Kasumi-1 (cell line): ENCODE results near the gene PHACTR1.
A peak's percentile ranks its signal among the peaks of the same experiment; 100 is the strongest.

ENCODE experiments used
- DNase-seq, 2 experiments: peaks; one replicate each; lab custom pipeline; 2025; lab: John Stamatoyannopoulos, UW

PHACTR1 gene

GRCh38 chr6:13195803-13196202, 479.2 kb downstream of the PHACTR1 start:
- no peak for DNase-seq

- DNase-seq, result no peak
Observed at GRCh38 chr6:13198168-13198567, 481.6 kb downstream of the PHACTR1 start.

GRCh38 chr6:13201336-13201735, 484.8 kb downstream of the PHACTR1 start:
- no peak for DNase-seq

GRCh38 chr6:13203145-13203544, 486.6 kb downstream of the PHACTR1 start:
- DNase-seq, result no peak

GRCh38 chr6:13205106-13205505, 488.5 kb downstream of the PHACTR1 start:
- no peak for DNase-seq

- no peak for DNase-seq
Observed at GRCh38 chr6:13212096-13212495, 495.5 kb downstream of the PHACTR1 start.

- DNase-seq, result no peak
Observed at GRCh38 chr6:13212538-13212937, 496.0 kb downstream of the PHACTR1 start.

GRCh38 chr6:13215390-13215789, 498.8 kb downstream of the PHACTR1 start:
- no peak for DNase-seq

- DNase-seq, result peak in 1 of 2 experiments; percentile 15
Observed at GRCh38 chr6:13216236-13217014, 499.9 kb downstream of the PHACTR1 start.

- no peak for DNase-seq
Observed at GRCh38 chr6:13217206-13217905, 500.8 kb downstream of the PHACTR1 start.

GRCh38 chr6:13220266-13220665, 503.7 kb downstream of the PHACTR1 start:
- DNase-seq, result no peak

GRCh38 chr6:13222048-13222447, 505.5 kb downstream of the PHACTR1 start:
- DNase-seq, result no peak

GRCh38 chr6:13226071-13226470, 509.5 kb downstream of the PHACTR1 start:
- DNase-seq, result no peak

GRCh38 chr6:13228264-13229204, 512.0 kb downstream of the PHACTR1 start:
- no peak for DNase-seq

- DNase-seq, result no peak
Observed at GRCh38 chr6:13229205-13230085, 512.9 kb downstream of the PHACTR1 start.

GRCh38 chr6:13233106-13233505, 516.5 kb downstream of the PHACTR1 start:
- DNase-seq, result no peak

GRCh38 chr6:13234130-13234529, 517.6 kb downstream of the PHACTR1 start:
- no peak for DNase-seq

GRCh38 chr6:13235339-13235738, 518.8 kb downstream of the PHACTR1 start:
- no peak for DNase-seq

GRCh38 chr6:13237318-13237717, 520.8 kb downstream of the PHACTR1 start:
- DNase-seq, result no peak

GRCh38 chr6:13238017-13238416, 521.5 kb downstream of the PHACTR1 start:
- DNase-seq, result no peak

- DNase-seq, result no peak
Observed at GRCh38 chr6:13238640-13239216, 522.2 kb downstream of the PHACTR1 start.
